HFF-Myc (cell line): ENCODE measurements around the gene AHSP.

Experiments used
- DNase-seq: peaks from one replicate; pipeline ENCODE4 v3.0.0-alpha.2; 2011; ENCODE audit warnings: low read depth; ENCODE audit errors: extremely low read depth
- H3K4me3 ChIP-seq: replicated peaks from 2 replicates; pipeline ENCODE4 v1.5.1; 2011; ENCODE audit warnings: low read depth, mild to moderate bottlenecking, control low read depth, low read length
- CTCF ChIP-seq: IDR thresholded peaks from 2 replicates; pipeline ENCODE4 v1.5.1; 2012; ENCODE audit warnings: mild to moderate bottlenecking, low read depth, low read length, control low read depth; ENCODE audit errors: missing control alignments

AHSP gene

GRCh38 chr16:31507929-31508705, 19.6 kb upstream of the AHSP start, which contains the start of gene RUSF1:
Gene RUSF1, minus strand, starts transcription at chr16:31508391. Its CDS starts 18 bp downstream, at chr16:31508373.
- DNase-seq, result no peak
- TF ChIP-seq CTCF, result no peak
- peak within 1 kb of the TSS; percentile 92 for H3K4me3 ChIP-seq

- no peak for TF ChIP-seq CTCF
- peak overlapping the region; percentile 92 for H3K4me3 ChIP-seq
- DNase-seq, result no peak
These were observed 18.9 kb upstream of the AHSP start for GRCh38 chr16:31508706-31509195.

GRCh38 chr16:31513126-31513525, 14.6 kb upstream of the AHSP start:
- no peak overlapping the region for H3K4me3 ChIP-seq
- TF ChIP-seq CTCF, result no peak
- DNase-seq, result no peak

GRCh38 chr16:31513884-31514283, 13.8 kb upstream of the AHSP start:
- no peak for DNase-seq
- TF ChIP-seq CTCF, result no peak
- no peak overlapping the region for H3K4me3 ChIP-seq

GRCh38 chr16:31517800-31518402, 9.8 kb upstream of the AHSP start:
- H3K4me3 ChIP-seq, result no peak overlapping the region
- DNase-seq, result no peak
- TF ChIP-seq CTCF, result no peak

- no peak overlapping the region for H3K4me3 ChIP-seq
- no peak for TF ChIP-seq CTCF
- no peak for DNase-seq
These were observed 7.8 kb upstream of the AHSP start for GRCh38 chr16:31519759-31520431.
